Measurements from ENCODE around the gene SDK1. TPM values are rescaled to one million over a fixed set of nuclear protein-coding genes. Genes with fewer than 3 reads are reported as not detected.

SDK1 gene
- total and polyA plus RNA-seq, 2 donors (not counting 3 experiments of a cell fraction or from before 2014, with no cell fraction given): 1.6 to 3.9 TPM

DNA sequence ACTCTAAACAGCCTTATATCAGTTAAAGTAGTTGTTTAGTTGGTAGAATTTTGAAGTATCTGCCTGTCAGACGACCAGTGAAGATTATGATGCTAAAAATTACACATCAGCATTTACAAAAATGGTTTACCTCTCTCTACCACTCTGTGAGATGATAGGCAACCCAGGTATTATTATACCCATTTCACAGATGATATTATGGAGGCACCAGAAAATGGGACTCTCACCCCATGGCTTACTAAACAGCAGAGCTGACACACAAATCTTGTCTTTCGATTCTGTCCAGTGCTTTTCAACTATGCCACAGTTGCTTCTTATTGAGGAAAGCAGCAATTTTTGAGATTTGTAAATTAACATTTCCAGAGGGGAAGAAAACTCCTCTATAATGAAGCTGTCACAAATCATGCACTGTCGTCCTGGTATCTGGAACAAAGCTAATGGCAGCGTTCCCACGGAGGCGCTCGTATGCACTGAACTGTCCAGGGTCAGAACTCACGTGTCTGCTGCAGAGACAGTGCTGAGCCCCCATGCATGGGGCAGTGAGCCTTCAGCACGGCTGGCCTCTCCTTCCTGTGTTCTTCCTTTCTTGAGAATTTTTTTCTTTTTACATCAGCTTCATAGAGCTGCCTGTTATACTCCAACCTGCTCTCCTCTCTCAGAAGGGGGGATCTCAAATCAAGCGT is 381.1 kb downstream of the SDK1 start:
- dilution Hi-C loops (cut with MboI; ENCODE audit: extremely low pct_ligation_motif_present, low sequenced_read_pairs): no loop called here
- TF ChIP-seq GATA2 (IDR thresholded peaks at IDR 0.05; ENCODE audit: insufficient read depth, insufficient read length, low read depth, low read length): no peak
- TF ChIP-seq JUN (IDR thresholded peaks at IDR 0.05; ENCODE audit: borderline replicate concordance, insufficient read depth, insufficient read length, low read depth): no peak
- TF ChIP-seq CTCF (IDR thresholded peaks at IDR 0.05; ENCODE audit: extremely low read depth in 1 of 2, insufficient read depth in 1 of 2, low read depth in 1 of 2, low read length in 2 of 2): no peak
- no peak for TF ChIP-seq POLR2AphosphoS5 (IDR thresholded peaks at IDR 0.05; ENCODE audit: insufficient read depth, low read depth, low read length)
- TF ChIP-seq MYC (IDR thresholded peaks at IDR 0.05; ENCODE audit: low read depth, low read length): no peak
- no peak for TF ChIP-seq FOS (IDR thresholded peaks at IDR 0.05; ENCODE audit: borderline replicate concordance, insufficient read depth, low read length)
- TF ChIP-seq POLR2A (IDR thresholded peaks at IDR 0.05; ENCODE audit: low read depth, low read length): no peak
- TF ChIP-seq EZH2 (IDR thresholded peaks at IDR 0.05; ENCODE audit: borderline replicate concordance, low read depth, low read length, severe bottlenecking): no peak
- TF ChIP-seq MAX (IDR thresholded peaks at IDR 0.05; ENCODE audit: insufficient read depth, insufficient read length): no peak
- BruUV-seq (replicated peaks): no TSS peak
- no peaks in the 10 kb centered on the region for H3K4me1 ChIP-seq (ENCODE audit: control insufficient read depth, extremely low read depth, insufficient read depth, low read length)
- no peak overlapping the region for H2AFZ ChIP-seq (ENCODE audit: low read depth, low read length)
- H3K9me3 ChIP-seq (replicated peaks; ENCODE audit: control insufficient read depth, insufficient read depth, low read length): no peaks in the 10 kb centered on the region
- CTCF ChIA-PET: interaction anchor here (1.0 to 3.0 kb wide), 2 partner anchors 8 to 14 kb away, joined by 3 to 17 read pairs; no protein-coding TSS in a partner anchor
- H3K36me3 ChIP-seq (ENCODE audit: control insufficient read depth in 2 of 2, extremely low read depth in 1 of 2, insufficient read depth in 2 of 2, low read length in 2 of 2): no peaks in the 10 kb centered on the region
- H3K27ac ChIP-seq (ENCODE audit: insufficient read depth, low read depth, low read length): no peak overlapping the region
- H3K27me3 ChIP-seq (ENCODE audit: control insufficient read depth in 2 of 2, insufficient read depth in 2 of 2, low read length in 2 of 2): no peaks in the 10 kb centered on the region
- no peak for FAIRE-seq
- no peak overlapping the region for H3K4me3 ChIP-seq (replicated peaks in 1 of 3; ENCODE audit: insufficient read depth in 1 of 3, low read depth in 1 of 3, low read length in 3 of 3)
- intact Hi-C loops (cut with micrococcal nuclease): no loop called here
- no peaks in the 10 kb centered on the region for H3K9me1 ChIP-seq (replicated peaks; ENCODE audit: control insufficient read depth, extremely low read depth, insufficient read depth, low read length)
- H3K79me2 ChIP-seq (ENCODE audit: control insufficient read depth, insufficient read depth, low read length): no peaks in the 10 kb centered on the region
- peak; percentile 4 for DNase-seq (ENCODE audit: low read depth, low spot score)
- no peaks in the 10 kb centered on the region for H4K20me1 ChIP-seq (replicated peaks; ENCODE audit: control insufficient read depth, extremely low read depth, insufficient read depth, low read length)
- H3K9ac ChIP-seq (replicated peaks; ENCODE audit: extremely low read depth, insufficient read depth, low read length): no peak overlapping the region
- no peak overlapping the region for H3K4me2 ChIP-seq (ENCODE audit: insufficient read depth, low read length)
- POLR2A ChIA-PET: no interaction called here

All from endothelial cell of umbilical vein (primary cell).